Psoas muscle (tissue), 8 donors: ENCODE data around the gene ZNF782. TPM values are rescaled to one million over a fixed set of nuclear protein-coding genes. Genes with fewer than 3 reads are reported as not detected.

Experiments used
- ATAC-seq, 4 donors: fragments of 200-7000 bp; cut with Tn5 transposase; one replicate each; pipeline ENCODE4 v1.9.1; 2020; ENCODE audit warnings: moderate library complexity in 3 of 4, mild to moderate bottlenecking in 2 of 4
- DNase-seq, 2 donors: peaks; one replicate each; pipeline ENCODE4 v3.0.0-alpha.2; 2020
- H3K27ac ChIP-seq: fragments of 200-600 bp; one replicate; pipeline ENCODE4 v1.8.0; 2022
- H3K27me3 ChIP-seq, 3 donors: fragments of 200-600 bp in 1 of 3; one replicate each; pipeline versions ENCODE4 v1.6.1 to v1.8.0; 2013 to 2022; ENCODE audit warnings: low read length in 2 of 3, mild to moderate bottlenecking in 2 of 3, moderate library complexity in 1 of 3; ENCODE audit not compliant: insufficient read depth in 3 of 3
- H3K36me3 ChIP-seq, 2 donors: fragments of 200-600 bp in 1 of 2; one replicate each; pipeline versions ENCODE4 v1.6.1 to v1.8.0; 2013 to 2022; ENCODE audit warnings: low read depth in 1 of 2, mild to moderate bottlenecking in 1 of 2, moderate library complexity in 1 of 2; ENCODE audit not compliant: insufficient read depth in 1 of 2
- H3K4me1 ChIP-seq: fragments of 200-600 bp; one replicate; pipeline ENCODE4 v1.8.0; 2022
- H3K4me3 ChIP-seq: fragments of 200-600 bp; one replicate; pipeline ENCODE4 v1.8.0; 2022; ENCODE audit warnings: mild to moderate bottlenecking
- H3K9me3 ChIP-seq: fragments of 200-600 bp; one replicate; pipeline ENCODE4 v1.8.0; 2022
- WGBS, 3 donors: extraction: QIAGEN DNeasy Blood & Tissue Kit; methylation state at CpG; one replicate each; pipeline versions ENCODE4 v1.1.6 to v1.1.7; 2013; 5-methylcytosine and 5-hydroxymethylcytosine counted together
- intact Hi-C, 2 donors: fragments of 100-400 bp; cut with DNase I; formaldehyde crosslinking; loops; one replicate each; pipeline versions ENCODE4 v1.11.0 to v1.14.2; 2022
- polyA plus RNA-seq, 3 donors: library from polyadenylated mRNA; stranded (reverse); fragments of 200-250 nt; gene quantifications; one replicate each; pipeline ENCODE4 v1.2.3, GENCODE V29; 2013
- total RNA-seq, 4 donors: library from RNA; stranded (reverse); fragmentation: NEBNext Ultra II Directional in 2 of 4; extraction: Animal tissue kit (Norgen Biotek cat#: 25700) in 2 of 4; gene quantifications; one replicate each; pipeline versions ENCODE4 v1.2.1 to v1.2.4, GENCODE V29; 2021 to 2023
- TF ChIP-seq, protein P1 (sequence below): fragments of 200-600 bp; IDR thresholded peaks from one replicate; pipeline ENCODE4 v1.8.0; 2022; ENCODE audit warnings: antibody characterized with exemption
- donor health status: healthy with polysubstance abuse.
- donor health status: DM: no; HTN: no; CAD: no; lungs with moderate emphysema.
- donor health status: Bipolar disorder and iron deficiency.
- donor health status: healthy.
- donor health status: DM: yes; HTN: yes; CAD: no.
- donor health status: DM: no; HTN: no; CAD: no.
- donor health status: DM: no; HTN: no; CAD: no.
- donor health status: DM: yes; HTN: yes; CAD: no.

Gene ZNF782
- total and polyA plus RNA-seq, 7 donors: 0.94 to 7.0 (median 2.8) TPM

GRCh38 chr9:96782235-96782634 lies 72.1 kb downstream of the ZNF782 start:
- peaks cover 33% of the 10 kb centered on the region for H3K9me3 ChIP-seq
- TF ChIP-seq, protein P1, sequence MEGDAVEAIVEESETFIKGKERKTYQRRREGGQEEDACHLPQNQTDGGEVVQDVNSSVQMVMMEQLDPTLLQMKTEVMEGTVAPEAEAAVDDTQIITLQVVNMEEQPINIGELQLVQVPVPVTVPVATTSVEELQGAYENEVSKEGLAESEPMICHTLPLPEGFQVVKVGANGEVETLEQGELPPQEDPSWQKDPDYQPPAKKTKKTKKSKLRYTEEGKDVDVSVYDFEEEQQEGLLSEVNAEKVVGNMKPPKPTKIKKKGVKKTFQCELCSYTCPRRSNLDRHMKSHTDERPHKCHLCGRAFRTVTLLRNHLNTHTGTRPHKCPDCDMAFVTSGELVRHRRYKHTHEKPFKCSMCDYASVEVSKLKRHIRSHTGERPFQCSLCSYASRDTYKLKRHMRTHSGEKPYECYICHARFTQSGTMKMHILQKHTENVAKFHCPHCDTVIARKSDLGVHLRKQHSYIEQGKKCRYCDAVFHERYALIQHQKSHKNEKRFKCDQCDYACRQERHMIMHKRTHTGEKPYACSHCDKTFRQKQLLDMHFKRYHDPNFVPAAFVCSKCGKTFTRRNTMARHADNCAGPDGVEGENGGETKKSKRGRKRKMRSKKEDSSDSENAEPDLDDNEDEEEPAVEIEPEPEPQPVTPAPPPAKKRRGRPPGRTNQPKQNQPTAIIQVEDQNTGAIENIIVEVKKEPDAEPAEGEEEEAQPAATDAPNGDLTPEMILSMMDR: no peak
- no peak overlapping the region for H3K4me3 ChIP-seq
- no peaks in the 10 kb centered on the region for H3K27me3 ChIP-seq
- no peak for DNase-seq
- ATAC-seq: no peak
- no peaks in the 10 kb centered on the region for H3K36me3 ChIP-seq
- no peak overlapping the region for H3K27ac ChIP-seq
- H3K4me1 ChIP-seq: peaks cover 11% of the 10 kb centered on the region
- intact Hi-C loops: no loop called here

DNA sequence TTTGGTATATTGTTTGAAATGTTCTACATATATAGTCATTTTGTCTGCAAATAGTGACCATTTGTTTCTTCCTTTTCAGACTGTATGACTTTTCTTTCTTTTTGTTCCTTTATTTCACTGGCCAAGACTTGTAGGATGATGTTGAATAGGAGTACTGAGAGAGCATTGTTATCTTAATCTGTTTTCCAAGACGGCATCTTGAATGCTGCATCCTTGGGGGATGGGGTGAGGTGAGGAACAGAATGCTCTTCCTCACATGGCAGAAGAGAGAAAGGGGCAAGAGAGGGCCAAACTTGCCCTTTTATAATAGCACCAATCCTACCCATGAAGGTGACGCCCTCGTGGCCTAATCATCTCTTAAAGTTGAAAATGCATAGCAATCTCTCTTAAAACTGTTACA lies 72.8 kb downstream of the ZNF782 start:
- Histone ChIP-seq H3K27me3 (no peaks in the 10 kb centered on the region), H3K4me3 (no peak overlapping the region), H3K9me3 (peaks cover 27% of the 10 kb centered on the region), H3K36me3 (no peaks in the 10 kb centered on the region), H3K4me1 (peaks cover 17% of the 10 kb centered on the region), H3K27ac (no peak overlapping the region)
- intact Hi-C loops: no loop called here
- 67 to 73% (median 67%) methylated on average over 3 of the region's 3 CpGs for WGBS, 3 donors
- TF ChIP-seq, protein P1: no peak
- DNase-seq: no peak
- ATAC-seq: no peak

GRCh38 chr9:96779089-96779488 lies 75.2 kb downstream of the ZNF782 start:
- peak overlapping the region; percentile 85 for H3K4me3 ChIP-seq
- ATAC-seq (no peak), DNase-seq (no peak)
- TF ChIP-seq, protein P1: no peak
- peaks cover 18% of the 10 kb centered on the region for H3K4me1 ChIP-seq
- intact Hi-C loops: loop anchor here in 1 of 2 donors (5.0 kb wide), 2 partner anchors 73 to 853 kb away; partner anchors contain the start of genes NCBP1, TSTD2 and ZNF782
- H3K9me3 ChIP-seq: peaks cover 11% of the 10 kb centered on the region
- peaks cover 0 to 22% of the 10 kb centered on the region in 2 donors for H3K36me3 ChIP-seq
- peak overlapping the region; percentile 67 for H3K27ac ChIP-seq
- WGBS, 3 donors: 23 to 38% (median 36%) methylated on average over 2 of the region's 2 CpGs
- H3K27me3 ChIP-seq: no peaks in the 10 kb centered on the region

- ATAC-seq (no peak), DNase-seq (no peak)
- intact Hi-C loops: loop anchor here in 1 of 2 donors (5.0 kb wide), 2 partner anchors 75 to 855 kb away; partner anchors contain the start of genes NCBP1, TSTD2 and ZNF782
- peaks cover 18% of the 10 kb centered on the region for H3K4me1 ChIP-seq
- H3K36me3 ChIP-seq: peaks cover 0 to 38% of the 10 kb centered on the region in 2 donors
- H3K27ac ChIP-seq: peak overlapping the region; percentile 67
- peak overlapping the region; percentile 85 for H3K4me3 ChIP-seq
- TF ChIP-seq, protein P1: no peak
- H3K27me3 ChIP-seq: no peaks in the 10 kb centered on the region
- WGBS, 3 donors: 1 to 3% (median 2%) methylated on average over 23 of the region's 23 CpGs
- H3K9me3 ChIP-seq: no peaks in the 10 kb centered on the region
Measured at GRCh38 chr9:96777426-96777864, 76.9 kb downstream of the ZNF782 start.

DNA sequence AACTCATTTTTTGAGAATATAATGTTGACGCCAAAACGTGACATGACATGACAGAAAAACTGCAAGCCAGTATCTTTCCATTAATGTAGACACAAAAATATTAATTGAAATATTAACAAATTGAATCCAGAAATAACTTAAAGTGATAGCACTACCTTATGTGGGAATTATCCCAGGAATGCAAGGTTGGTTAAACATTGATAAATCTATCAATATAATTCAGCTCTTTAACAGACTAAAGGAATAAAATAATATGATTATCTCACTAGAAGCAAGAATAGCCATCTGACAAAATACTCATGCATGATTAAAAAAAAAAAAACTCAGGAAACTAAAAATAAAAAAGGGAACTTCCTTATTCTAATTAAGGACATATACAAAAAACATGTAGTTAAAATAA lies 83.2 kb downstream of the ZNF782 start:
- TF ChIP-seq, protein P1: no peak
- Histone ChIP-seq H3K27ac (no peak overlapping the region), H3K36me3 (peaks cover 2 to 90% of the 10 kb centered on the region in 2 donors), H3K4me1 (no peaks in the 10 kb centered on the region), H3K9me3 (peaks cover 57% of the 10 kb centered on the region), H3K4me3 (no peak overlapping the region), H3K27me3 (no peaks in the 10 kb centered on the region)
- WGBS, 3 donors: 66 to 98% (median 97%) methylated on average over 2 of the region's 2 CpGs
- intact Hi-C loops: no loop called here
- DNase-seq (no peak), ATAC-seq (no peak)
